Omental fat pad (tissue), 4 donors: ENCODE measurements around the gene OSBPL1A. TPM values are rescaled to one million over a fixed set of nuclear protein-coding genes. Genes with fewer than 3 reads are reported as not detected.

ENCODE experiments used
- ATAC-seq: fragments of 150-250 bp; one replicate; pipeline ENCODE4 v1.9.1; 2016; ENCODE audit warnings: mild to moderate bottlenecking, moderate library complexity; ENCODE audit not compliant: low FRiP score
- DNase-seq: peaks from one replicate; pipeline ENCODE4 v3.0.0-alpha.2; 2019; ENCODE audit warnings: low spot score
- total RNA-seq, 4 donors: library from RNA; depleted of rRNA; stranded (reverse); fragments of >200 nt; gene quantifications; one replicate each; pipeline ENCODE4 v1.1.0, GENCODE V29; 2016
- TF ChIP-seq, protein P1 (sequence below), 3 donors: fragments of 450-650 bp; IDR thresholded peaks; one replicate each; pipeline ENCODE4 v1.5.1; 2016 to 2017; ENCODE audit warnings: antibody characterized with exemption in 3 of 3, mild to moderate bottlenecking in 3 of 3, moderate library complexity in 2 of 3

OSBPL1A gene
- total RNA-seq, 4 donors from 2014 or later = 67.1 to 123 (median 109) TPM

- DNase-seq (peak; percentile 39), ATAC-seq (peak; percentile 66)
- TF ChIP-seq, protein P1, sequence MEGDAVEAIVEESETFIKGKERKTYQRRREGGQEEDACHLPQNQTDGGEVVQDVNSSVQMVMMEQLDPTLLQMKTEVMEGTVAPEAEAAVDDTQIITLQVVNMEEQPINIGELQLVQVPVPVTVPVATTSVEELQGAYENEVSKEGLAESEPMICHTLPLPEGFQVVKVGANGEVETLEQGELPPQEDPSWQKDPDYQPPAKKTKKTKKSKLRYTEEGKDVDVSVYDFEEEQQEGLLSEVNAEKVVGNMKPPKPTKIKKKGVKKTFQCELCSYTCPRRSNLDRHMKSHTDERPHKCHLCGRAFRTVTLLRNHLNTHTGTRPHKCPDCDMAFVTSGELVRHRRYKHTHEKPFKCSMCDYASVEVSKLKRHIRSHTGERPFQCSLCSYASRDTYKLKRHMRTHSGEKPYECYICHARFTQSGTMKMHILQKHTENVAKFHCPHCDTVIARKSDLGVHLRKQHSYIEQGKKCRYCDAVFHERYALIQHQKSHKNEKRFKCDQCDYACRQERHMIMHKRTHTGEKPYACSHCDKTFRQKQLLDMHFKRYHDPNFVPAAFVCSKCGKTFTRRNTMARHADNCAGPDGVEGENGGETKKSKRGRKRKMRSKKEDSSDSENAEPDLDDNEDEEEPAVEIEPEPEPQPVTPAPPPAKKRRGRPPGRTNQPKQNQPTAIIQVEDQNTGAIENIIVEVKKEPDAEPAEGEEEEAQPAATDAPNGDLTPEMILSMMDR (IDR thresholded peaks at IDR 0.05) = no peak
Observed at GRCh38 chr18:24234330-24234729, 163.3 kb downstream of the OSBPL1A start.

DNA sequence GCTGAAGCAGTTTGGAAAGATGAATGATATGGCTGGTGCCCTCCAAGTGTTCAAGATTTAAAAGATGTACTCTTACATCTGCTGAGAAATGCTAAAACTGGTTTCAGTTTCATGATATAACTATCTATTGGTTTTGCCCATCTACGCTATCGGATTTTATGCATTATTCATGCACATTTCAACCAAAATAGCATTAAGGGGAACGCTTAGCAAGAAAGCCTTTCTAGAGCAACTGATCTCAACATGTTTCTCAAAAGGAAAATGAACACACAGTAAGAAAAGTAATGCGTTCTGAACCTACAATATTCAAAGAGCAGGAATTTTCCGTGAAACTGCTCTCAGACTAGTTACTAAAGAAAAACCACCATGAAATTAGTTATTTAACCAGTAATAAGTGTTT, 164.8 kb downstream of the OSBPL1A start:
- TF ChIP-seq, protein P1 (IDR thresholded peaks at IDR 0.05) = no peak
- no peak for ATAC-seq
- no peak for DNase-seq

DNA sequence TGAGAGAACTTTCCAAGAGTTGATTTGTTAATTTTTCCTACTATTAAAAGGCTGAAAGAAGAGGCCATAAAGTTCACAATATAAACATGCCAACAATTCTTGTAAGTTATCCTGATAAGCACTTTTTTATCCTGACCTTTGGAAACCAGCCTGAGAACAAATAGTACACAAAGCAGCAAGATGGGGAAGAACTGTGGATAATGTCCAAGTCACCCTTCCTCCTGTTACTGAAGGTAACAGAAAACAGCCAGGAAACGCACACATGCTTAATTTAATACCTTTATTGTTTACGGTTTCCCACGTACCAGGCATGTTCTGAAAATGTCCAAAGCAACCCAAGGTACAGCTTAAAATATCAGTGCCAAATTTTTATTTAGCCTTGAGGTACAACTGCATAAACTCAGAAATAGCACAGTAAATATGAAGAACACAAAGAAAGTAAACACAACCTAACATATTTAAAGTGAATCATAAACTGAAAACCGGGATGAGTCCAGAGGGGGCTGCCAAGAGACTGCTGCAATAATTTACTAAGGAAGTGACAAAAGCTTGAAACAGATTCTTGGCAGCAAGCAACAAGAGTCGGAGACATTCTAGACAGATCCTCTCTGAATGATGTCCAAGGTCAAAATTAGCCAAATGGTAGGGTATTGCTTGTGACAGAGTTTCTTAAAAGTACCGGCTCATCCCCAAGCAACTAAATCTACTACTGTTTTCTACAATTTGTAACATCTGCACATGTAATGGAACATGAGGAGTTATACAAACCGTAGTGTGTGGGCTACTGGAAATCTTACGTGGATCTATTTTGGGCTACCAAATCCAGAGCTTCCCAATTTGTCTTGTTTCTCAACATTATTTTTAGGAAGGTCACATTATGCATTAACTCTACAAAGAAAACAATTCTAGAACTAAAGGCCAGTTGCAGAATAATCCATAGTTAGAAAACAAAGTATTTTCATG, 165.6 kb downstream of the OSBPL1A start:
- TF ChIP-seq, protein P1 (IDR thresholded peaks at IDR 0.05) = no peak
- DNase-seq = no peak
- ATAC-seq = peak; percentile 73

GRCh38 chr18:24230766-24231165, 166.9 kb downstream of the OSBPL1A start:
- TF ChIP-seq, protein P1 (IDR thresholded peaks at IDR 0.05) = no peak
- DNase-seq = no peak
- no peak for ATAC-seq

DNA sequence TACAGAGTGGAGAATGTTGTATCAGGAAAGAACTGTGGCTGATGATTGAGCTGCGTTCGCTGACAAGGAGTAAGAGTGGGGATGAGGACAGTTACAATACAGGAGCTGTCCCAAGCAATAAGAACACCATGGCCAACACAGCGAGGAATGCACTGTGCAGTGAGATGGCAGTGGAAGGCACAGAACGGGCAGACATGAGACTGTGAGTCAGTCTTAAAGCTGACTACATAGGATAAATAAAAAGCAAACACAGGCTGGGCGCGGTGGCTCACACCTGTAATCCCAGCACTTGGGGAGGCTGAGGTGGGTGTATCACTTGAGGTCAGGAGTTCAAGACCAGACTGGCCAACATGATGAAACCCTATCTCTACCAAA, 169.0 kb downstream of the OSBPL1A start:
- ATAC-seq = no peak
- TF ChIP-seq, protein P1 (IDR thresholded peaks at IDR 0.05) = no peak
- no peak for DNase-seq

DNA sequence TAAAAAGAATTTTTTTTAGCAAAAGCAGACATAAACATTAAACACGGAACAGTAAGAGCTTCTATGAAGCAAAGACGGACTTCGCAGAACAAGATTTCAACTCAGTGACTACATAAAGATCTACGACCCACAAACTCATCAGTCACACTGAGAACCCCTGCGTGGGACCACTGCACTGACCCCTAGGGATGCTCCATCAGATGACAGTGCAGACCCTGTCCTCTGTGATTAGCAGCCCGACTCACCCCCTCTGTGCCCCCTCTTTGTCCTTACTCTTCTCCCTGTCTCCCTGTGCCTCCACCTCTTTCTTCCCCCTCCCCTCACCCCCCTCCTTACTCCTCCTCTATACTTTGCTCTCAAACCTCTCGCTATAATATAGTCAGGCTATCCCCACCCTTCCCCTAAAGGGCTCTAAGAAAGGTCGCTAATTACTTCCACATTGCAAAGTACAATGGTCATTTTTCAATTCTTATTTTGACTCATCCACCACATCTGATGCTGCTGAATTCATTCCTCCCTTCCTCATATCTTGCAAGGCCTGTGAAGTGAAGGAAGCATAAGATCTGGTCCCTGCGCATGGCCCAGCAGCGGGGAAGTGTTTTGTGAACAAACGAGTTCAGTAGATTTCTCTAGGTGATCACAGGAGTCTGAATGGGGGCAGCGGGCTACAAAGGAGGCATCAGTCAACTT, 169.5 kb downstream of the OSBPL1A start:
- TF ChIP-seq, protein P1 (IDR thresholded peaks at IDR 0.05) = no peak
- DNase-seq (no peak), ATAC-seq (no peak)
